ENCODE results near the gene MAP3K20.
"Not testable (repeated sequence)": the region's sequence is repeated elsewhere in the genome, so short reads cannot be mapped to it uniquely, and the experiment has no call there.

The MAP3K20 gene

DNA sequence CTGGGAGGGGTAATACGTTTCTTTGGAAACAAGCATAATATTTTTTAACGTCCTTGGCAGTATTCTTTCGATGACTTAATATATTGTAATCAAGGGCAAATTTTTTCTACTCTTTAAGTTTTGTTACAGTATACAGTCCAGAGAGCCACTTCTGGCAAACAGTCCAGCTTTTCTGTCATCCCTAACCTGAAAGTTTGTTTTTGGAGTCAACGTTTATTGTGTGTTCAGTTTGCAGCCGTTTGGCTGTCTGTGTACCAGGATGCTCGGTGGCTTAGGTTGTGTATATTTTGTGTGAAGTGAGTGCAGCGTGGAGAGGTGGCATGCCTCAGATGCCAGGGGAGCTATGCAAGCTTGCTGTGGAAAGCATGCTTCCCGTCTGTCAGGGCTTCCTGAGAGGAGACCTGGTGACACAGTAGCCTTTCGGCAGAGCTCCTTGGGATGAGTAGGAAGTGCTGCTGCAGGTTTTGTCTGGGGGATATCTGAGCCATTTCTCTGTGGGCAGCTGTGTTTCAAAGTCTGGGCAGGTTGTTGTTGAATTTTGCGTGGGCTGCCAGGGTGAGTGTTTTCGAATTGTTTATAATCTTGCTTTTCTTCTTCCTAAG, 14.7 kb downstream of the MAP3K20 start:
- Histone ChIP-seq H3K36me3 (peaks cover 24 to 69% (median 48%) of the 10 kb centered on the region in 11 experiments; a peak in 21 of 22 replicates), H3K27me3 (no peaks in the 10 kb centered on the region), H3K9ac (no peak overlapping the region), H3K4me1 (peaks cover 0 to 12% (median 0%) of the 10 kb centered on the region in 10 experiments; a peak in 4 of 20 replicates), H4K20me1 (peaks cover 10 to 64% (median 46%) of the 10 kb centered on the region in 11 experiments; a peak in 18 of 22 replicates), H3K4me3 (no peak overlapping the region), H3K27ac (no peak overlapping the region), H3K9me3 (replicated peaks in 1 of 11) (no peaks in the 10 kb centered on the region), H3K4me2 (no peak overlapping the region)
- TF ChIP-seq Cebpa-rat (IDR thresholded peaks at IDR 0.05) = no peak

DNA sequence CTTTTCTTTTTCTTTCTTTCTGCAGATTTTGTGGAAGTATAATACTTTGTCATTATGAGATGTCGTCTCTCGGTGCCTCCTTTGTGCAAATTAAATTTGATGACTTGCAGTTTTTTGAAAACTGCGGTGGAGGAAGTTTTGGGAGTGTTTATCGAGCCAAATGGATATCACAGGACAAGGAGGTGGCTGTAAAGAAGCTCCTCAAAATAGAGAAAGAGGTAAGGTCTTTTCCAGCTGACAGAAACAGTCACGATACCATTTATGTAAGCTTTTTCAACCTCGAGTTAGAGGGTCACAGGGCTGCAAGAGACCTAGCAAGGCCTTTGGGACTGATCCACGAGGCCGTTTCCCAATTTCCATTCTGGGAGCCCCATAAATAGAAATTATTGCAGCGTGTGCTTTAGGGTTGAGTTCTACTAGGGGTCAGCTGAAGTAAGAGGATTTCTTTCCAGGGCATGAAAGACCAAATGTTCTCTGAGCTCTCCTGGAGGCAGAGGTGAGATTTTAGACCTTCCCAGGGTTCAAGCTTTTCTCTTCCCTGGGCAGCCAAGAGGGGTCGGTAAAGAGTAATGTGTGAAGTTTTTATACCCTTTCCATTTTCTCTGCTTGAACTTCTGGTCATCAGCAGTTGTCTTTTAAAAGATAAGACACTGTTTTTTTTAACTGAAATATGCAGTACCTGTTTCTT, 15.5 kb downstream of the MAP3K20 start:
- no peak overlapping the region for H3K27ac ChIP-seq
- no peak for TF ChIP-seq Cebpa-rat (IDR thresholded peaks at IDR 0.05)
- peaks cover 31 to 77% (median 54%) of the 10 kb centered on the region in 11 experiments; a peak in 21 of 22 replicates for H3K36me3 ChIP-seq
- H3K4me3 ChIP-seq = no peak overlapping the region
- H3K4me2 ChIP-seq = no peak overlapping the region
- peaks cover 10 to 56% (median 38%) of the 10 kb centered on the region in 11 experiments; a peak in 18 of 22 replicates for H4K20me1 ChIP-seq
- no peaks in the 10 kb centered on the region for H3K27me3 ChIP-seq
- H3K4me1 ChIP-seq = peaks cover 0 to 12% (median 0%) of the 10 kb centered on the region in 10 experiments; a peak in 4 of 20 replicates
- no peaks in the 10 kb centered on the region for H3K9me3 ChIP-seq (replicated peaks in 1 of 11)
- H3K9ac ChIP-seq = no peak overlapping the region

DNA sequence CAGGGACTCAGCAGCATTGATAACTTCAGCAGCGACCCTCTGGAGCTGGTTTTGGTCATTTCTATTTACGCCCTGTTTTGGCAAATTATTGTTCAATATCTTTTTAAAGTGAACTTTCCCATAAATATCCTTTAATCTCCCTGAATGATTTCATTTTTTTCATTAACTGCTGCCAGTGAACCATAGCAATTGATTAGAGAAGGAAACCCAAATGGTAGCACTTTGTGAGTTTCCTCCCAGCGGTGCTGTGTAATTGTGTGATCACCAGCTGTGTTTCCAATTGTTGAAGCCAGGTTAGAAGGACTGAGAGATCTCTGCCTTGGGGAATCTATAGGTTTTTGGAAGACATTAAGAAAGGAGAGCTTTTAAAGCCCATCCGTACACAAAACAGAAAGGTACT, 16.3 kb downstream of the MAP3K20 start:
- Histone ChIP-seq H3K27ac (no peak overlapping the region), H3K4me2 (no peak overlapping the region), H3K4me1 (peaks cover 0 to 9% (median 0%) of the 10 kb centered on the region in 10 experiments; a peak in 4 of 20 replicates), H3K4me3 (no peak overlapping the region), H3K9me3 (replicated peaks in 1 of 11) (no peaks in the 10 kb centered on the region), H3K9ac (no peak overlapping the region), H4K20me1 (peaks cover 5 to 48% (median 32%) of the 10 kb centered on the region in 11 experiments; a peak in 18 of 22 replicates), H3K27me3 (no peaks in the 10 kb centered on the region), H3K36me3 (peaks cover 39 to 79% (median 62%) of the 10 kb centered on the region in 11 experiments; a peak in 21 of 22 replicates)
- no peak for TF ChIP-seq Cebpa-rat (IDR thresholded peaks at IDR 0.05)

DNA sequence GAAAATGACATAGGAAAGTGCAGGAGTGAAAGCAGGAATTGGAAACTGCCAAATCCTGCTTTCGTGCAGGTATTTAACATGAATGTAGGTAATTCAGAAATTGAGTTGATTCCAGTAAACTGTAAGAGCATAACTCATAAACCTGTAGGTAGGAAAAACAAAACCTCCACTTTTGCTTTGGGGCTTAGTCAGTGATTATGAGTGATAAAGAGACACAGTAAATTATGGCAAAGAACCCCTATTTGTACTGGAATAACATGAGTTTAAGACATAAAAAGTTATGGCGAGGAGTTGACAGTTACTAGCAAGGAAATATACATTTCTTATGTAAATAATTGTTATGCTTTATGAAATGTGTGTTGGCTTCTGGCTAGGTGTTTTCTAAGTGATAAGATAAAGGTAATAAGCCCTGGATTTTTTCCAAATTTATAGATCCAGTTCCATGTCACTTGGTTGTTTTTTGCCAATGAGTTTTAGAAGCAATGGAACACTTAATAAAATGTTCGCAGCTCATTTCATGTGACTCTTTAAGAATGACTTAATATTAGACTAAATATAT, 17.3 kb downstream of the MAP3K20 start:
- H3K4me2 ChIP-seq = no peak overlapping the region
- no peaks in the 10 kb centered on the region for H3K4me1 ChIP-seq
- no peak overlapping the region for H3K27ac ChIP-seq
- H3K4me3 ChIP-seq = no peak overlapping the region
- H3K9ac ChIP-seq = no peak overlapping the region
- TF ChIP-seq Cebpa-rat (IDR thresholded peaks at IDR 0.05) = no peak
- no peaks in the 10 kb centered on the region for H3K9me3 ChIP-seq (replicated peaks in 1 of 11)
- peaks cover 4 to 38% (median 26%) of the 10 kb centered on the region in 11 experiments; a peak in 16 of 22 replicates for H4K20me1 ChIP-seq
- peaks cover 45 to 86% (median 68%) of the 10 kb centered on the region in 11 experiments; a peak in 21 of 22 replicates for H3K36me3 ChIP-seq
- no peaks in the 10 kb centered on the region for H3K27me3 ChIP-seq

DNA sequence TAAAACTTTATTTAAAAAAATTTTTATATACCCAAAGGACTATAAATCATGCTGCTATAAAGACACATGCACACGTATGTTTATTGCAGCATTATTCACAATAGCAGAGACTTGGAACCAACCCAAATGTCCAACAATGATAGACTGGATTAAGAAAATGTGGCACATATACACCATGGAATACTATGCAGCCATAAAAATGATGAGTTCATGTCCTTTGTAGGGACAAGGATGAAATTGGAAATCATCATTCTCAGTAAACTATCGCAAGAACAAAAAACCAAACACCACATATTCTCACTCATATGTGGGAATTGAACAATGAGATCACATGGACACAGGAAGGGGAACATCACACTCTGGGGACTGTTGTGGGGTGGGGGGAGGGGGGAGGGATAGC, 18.0 kb downstream of the MAP3K20 start:
- H3K27ac ChIP-seq; H3K9ac ChIP-seq; H3K27me3 ChIP-seq; H3K4me3 ChIP-seq; H3K4me1 ChIP-seq; H3K4me2 ChIP-seq; H3K9me3 ChIP-seq (replicated peaks in 1 of 11): not testable (repeated sequence)
- Histone ChIP-seq H3K36me3 (peaks cover 45 to 87% (median 70%) of the 10 kb centered on the region in 11 experiments; a peak in 21 of 22 replicates), H4K20me1 (peaks cover 1 to 32% (median 21%) of the 10 kb centered on the region in 11 experiments; a peak in 12 of 22 replicates)

- no peaks in the 10 kb centered on the region for H3K4me1 ChIP-seq
- peaks cover 2 to 24% (median 13%) of the 10 kb centered on the region in 11 experiments; a peak in 13 of 22 replicates for H4K20me1 ChIP-seq
- H3K27me3 ChIP-seq = no peaks in the 10 kb centered on the region
- H3K9ac ChIP-seq = no peak overlapping the region
- no peak overlapping the region for H3K4me3 ChIP-seq
- H3K27ac ChIP-seq = no peak overlapping the region
- H3K9me3 ChIP-seq (replicated peaks in 1 of 11) = no peaks in the 10 kb centered on the region
- no peak for TF ChIP-seq Cebpa-rat (IDR thresholded peaks at IDR 0.05)
- H3K36me3 ChIP-seq = peaks cover 45 to 90% (median 71%) of the 10 kb centered on the region in 11 experiments; a peak in 21 of 22 replicates
- H3K4me2 ChIP-seq = no peak overlapping the region
These were observed 19.1 kb downstream of the MAP3K20 start for GRCh38 chr2:173094731-173095130.

DNA sequence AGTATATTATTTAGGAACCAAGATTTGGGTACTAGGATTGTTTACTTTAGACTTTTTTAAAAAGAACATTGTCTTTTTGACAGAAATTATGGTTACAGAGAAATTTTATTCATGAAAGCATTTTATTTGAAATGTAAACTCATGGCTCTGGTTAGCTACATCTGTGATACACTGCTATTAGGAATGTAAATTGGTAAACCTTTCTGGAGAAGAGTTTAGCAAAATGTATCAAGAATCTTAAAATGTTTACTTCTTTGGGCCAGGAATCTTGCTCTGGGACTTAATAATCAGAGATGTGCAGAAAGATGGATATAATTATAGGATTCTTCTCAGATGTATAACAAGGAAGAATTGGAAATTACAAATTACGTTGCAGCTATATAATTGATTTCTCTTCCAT, 19.7 kb downstream of the MAP3K20 start:
- H3K4me3 ChIP-seq = no peak overlapping the region
- peaks cover 3 to 23% (median 10%) of the 10 kb centered on the region in 11 experiments; a peak in 12 of 22 replicates for H4K20me1 ChIP-seq
- peaks cover 51 to 94% (median 71%) of the 10 kb centered on the region in 11 experiments for H3K36me3 ChIP-seq
- H3K27ac ChIP-seq = no peak overlapping the region
- H3K4me1 ChIP-seq = no peaks in the 10 kb centered on the region
- no peak overlapping the region for H3K9ac ChIP-seq
- no peak for TF ChIP-seq Cebpa-rat (IDR thresholded peaks at IDR 0.05)
- no peaks in the 10 kb centered on the region for H3K9me3 ChIP-seq (replicated peaks in 1 of 11)
- H3K4me2 ChIP-seq = no peak overlapping the region
- H3K27me3 ChIP-seq = no peaks in the 10 kb centered on the region

DNA sequence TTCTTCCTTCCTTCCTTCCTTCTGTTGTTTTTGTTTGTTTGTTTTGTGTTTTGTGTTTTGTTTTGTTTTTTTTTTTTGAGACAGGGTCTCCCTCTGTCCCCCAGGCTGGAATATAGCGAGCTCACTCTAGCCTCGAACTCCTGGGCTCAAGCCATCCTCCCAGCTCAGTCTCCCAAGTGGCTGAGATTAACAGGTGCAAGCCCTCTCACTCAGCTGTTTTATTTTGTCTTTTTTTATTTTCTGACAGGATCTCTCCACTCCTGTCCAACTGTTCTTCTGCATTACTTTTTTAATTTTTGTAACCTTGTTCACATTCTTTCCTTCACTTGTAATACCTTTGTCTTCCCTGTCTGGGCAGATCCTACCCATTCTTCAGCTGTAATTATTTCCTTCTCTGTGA, 23.6 kb downstream of the MAP3K20 start:
- H4K20me1 ChIP-seq = peaks cover 0 to 15% (median 8%) of the 10 kb centered on the region in 11 experiments; a peak in 4 of 22 replicates
- H3K4me1 ChIP-seq = no peaks in the 10 kb centered on the region
- H3K27me3 ChIP-seq = no peaks in the 10 kb centered on the region
- H3K4me3 ChIP-seq = no peak overlapping the region
- no peaks in the 10 kb centered on the region for H3K9me3 ChIP-seq (replicated peaks in 1 of 11)
- peaks cover 37 to 98% (median 61%) of the 10 kb centered on the region in 11 experiments for H3K36me3 ChIP-seq
- TF ChIP-seq Cebpa-rat (IDR thresholded peaks at IDR 0.05) = no peak
- no peak overlapping the region for H3K9ac ChIP-seq
- no peak overlapping the region for H3K4me2 ChIP-seq
- no peak overlapping the region for H3K27ac ChIP-seq

- no peak for TF ChIP-seq Cebpa-rat (IDR thresholded peaks at IDR 0.05)
- H4K20me1 ChIP-seq = peaks cover 0 to 15% (median 8%) of the 10 kb centered on the region in 11 experiments; a peak in 4 of 22 replicates
- H3K9me3 ChIP-seq (replicated peaks in 1 of 11) = no peaks in the 10 kb centered on the region
- no peaks in the 10 kb centered on the region for H3K4me1 ChIP-seq
- H3K4me2 ChIP-seq = no peak overlapping the region
- H3K4me3 ChIP-seq = no peak overlapping the region
- no peaks in the 10 kb centered on the region for H3K27me3 ChIP-seq
- H3K27ac ChIP-seq = no peak overlapping the region
- H3K36me3 ChIP-seq = peaks cover 37 to 98% (median 62%) of the 10 kb centered on the region in 11 experiments
- H3K9ac ChIP-seq = no peak overlapping the region
These were observed 24.2 kb downstream of the MAP3K20 start for GRCh38 chr2:173099804-173100203.
